CD1c-positive myeloid dendritic cell (primary cell): ENCODE measurements around the gene PCDHB7.
"Not testable (repeated sequence)": the region's sequence is repeated elsewhere in the genome, so short reads cannot be mapped to it uniquely, and the experiment has no call there.

Experiments
- DNase-seq: peaks from one replicate; pipeline ENCODE4 v3.0.0-alpha.2; 2016; ENCODE audit errors: extremely low spot score

PCDHB7 gene

GRCh38 chr5:141224844-141225243 is 52.4 kb downstream of the PCDHB7 start:
- not testable (repeated sequence) for DNase-seq

GRCh38 chr5:141225421-141225820 is 53.0 kb downstream of the PCDHB7 start:
- not testable (repeated sequence) for DNase-seq
